ENCODE data around the gene DLEC1.
A peak's percentile ranks its signal among the peaks of the same experiment; 100 is the strongest.
"Not testable (repeated sequence)": the region's sequence is repeated elsewhere in the genome, so short reads cannot be mapped to it uniquely, and the experiment has no call there.

The DLEC1 gene

DNA sequence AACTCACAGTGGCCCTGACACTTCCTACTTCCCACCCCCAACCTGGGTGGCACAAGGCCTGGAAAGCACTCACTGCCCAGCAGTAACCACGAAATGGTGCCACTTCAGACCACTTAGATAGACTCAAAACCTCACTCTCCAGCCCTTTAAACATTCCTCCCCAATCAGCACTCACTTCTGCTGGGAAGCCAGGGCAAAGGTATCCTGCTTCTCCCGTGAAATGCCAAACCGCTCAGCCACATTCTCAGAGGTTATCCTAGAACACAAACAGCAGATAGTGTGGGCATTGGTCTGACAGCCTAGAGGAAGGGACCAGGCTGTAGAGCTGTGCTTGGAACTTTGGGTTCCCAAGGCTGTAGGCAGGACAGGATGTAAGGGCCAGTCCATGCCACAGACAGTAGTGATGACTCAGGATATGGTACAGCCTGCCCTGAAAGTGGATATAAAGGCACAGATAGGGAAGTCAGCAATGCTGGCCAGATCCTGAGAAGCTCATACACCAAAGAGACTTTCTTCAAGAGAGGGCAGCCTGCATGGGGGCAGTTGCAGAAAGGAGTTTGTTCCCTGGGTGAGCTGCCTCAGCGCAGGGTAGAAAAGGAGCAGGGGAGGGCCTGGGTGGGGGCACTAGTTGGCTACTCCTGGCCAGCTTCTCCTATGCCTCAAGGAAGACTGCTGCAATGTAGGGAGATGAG, 88.7 kb downstream of the DLEC1 start:
- DNase-seq = no peak

DNA sequence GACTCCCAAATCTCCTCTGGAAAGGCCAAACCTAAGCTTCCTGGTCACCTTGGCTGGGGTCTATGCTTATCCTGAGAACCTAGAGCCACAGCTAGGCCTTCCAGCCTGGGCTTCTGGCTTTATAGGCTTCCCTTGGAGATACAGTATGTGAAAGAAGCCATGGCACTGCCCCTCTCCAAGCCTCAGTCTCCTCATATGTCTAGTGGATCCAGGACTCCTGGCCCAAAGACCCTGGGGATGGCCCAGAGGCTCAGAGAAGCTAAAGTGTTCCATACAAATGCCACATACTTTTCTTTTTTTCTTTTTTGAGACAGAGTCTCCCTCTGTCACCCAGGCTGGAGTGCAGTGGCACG, 89.3 kb downstream of the DLEC1 start:
- DNase-seq = no peak

- no peak for DNase-seq
These were observed 90.0 kb downstream of the DLEC1 start for GRCh38 chr3:38129058-38129457.

GRCh38 chr3:38130631-38131065, 91.6 kb downstream of the DLEC1 start:
- DNase-seq = no peak

DNA sequence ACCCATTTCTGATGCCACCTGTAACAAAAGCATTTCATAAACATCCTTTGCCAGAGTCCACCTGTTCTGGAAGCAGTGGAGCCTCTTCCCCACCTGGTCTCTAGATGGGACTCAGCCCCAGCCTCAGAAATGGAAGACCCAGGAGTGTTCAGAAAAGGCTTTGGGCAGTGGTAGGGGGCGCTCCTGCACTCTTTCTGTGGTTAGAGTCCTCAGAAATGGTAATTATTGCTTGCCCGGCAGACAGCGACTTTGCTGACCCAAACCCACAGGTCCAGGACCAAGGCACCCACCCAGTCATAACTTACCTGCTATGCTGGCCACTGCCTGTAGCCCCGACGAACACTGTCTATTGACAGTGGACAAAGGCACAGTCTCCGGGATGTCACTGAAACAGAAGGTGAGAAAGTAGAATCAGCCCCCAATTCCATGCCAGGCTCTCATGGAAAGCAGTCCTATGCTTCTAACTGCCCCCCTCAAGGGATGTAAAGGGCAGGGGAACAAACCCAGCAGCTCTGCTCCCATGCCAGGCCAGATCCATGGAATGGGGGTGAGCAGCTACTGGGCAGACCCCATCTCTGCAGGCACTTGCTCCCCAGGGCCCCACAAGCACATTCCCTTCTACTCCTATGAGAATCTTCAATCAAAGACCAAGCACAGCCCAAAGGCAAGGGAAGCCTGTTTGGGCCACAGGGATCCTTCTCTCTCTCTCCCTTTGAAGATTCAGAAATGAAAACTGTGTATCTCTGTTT, 92.8 kb downstream of the DLEC1 start:
- DNase-seq = no peak

GRCh38 chr3:38133209-38133556, 94.2 kb downstream of the DLEC1 start:
- DNase-seq = no peak

GRCh38 chr3:38133557-38134405, 94.8 kb downstream of the DLEC1 start:
- no peak for DNase-seq

DNA sequence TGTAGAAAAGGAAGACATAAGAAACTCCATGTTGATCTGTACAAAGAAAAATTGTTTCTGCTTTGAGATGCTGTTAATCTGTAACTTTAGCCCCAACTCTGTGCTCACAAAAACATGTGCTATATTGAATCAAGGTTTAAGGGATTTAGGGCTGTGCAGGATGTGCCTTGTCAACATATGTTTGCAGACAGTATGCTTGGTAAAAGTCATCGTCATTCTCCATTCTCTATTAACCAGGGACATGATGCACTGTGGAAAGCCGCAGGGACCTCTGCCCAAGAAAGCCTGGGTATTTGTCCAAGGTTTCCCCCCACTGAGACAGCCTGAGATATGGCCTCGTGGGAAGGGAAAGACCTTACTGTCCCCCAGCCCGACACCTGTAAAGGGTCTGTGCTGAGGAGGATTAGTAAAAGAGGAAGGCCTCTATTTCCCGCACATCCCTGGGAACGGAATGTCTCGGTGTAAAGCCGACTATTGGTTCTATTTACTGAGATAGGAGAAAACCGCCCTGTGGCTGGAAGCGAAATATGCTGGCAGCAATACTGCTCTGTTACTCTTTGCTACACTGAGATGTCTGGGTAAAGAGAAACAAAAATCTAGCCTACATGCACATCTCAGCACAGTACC, 95.6 kb downstream of the DLEC1 start:
- DNase-seq = not testable (repeated sequence)

GRCh38 chr3:38135621-38136277, 96.7 kb downstream of the DLEC1 start:
- not testable (repeated sequence) for DNase-seq

GRCh38 chr3:38136393-38136776, 97.4 kb downstream of the DLEC1 start:
- DNase-seq = peak in 1 of 4 experiments; percentile 10

- peak; percentile 92 to 95 (median 94) for DNase-seq
These were observed 98.0 kb downstream of the DLEC1 start, which contains the start of gene ACAA1 for GRCh38 chr3:38136777-38137614. Gene ACAA1 (minus strand): TSS chr3:38137127. CDS start chr3:38137035, 92 bp downstream.

GRCh38 chr3:38137615-38138348, 98.8 kb downstream of the DLEC1 start:
- DNase-seq = no peak

GRCh38 chr3:38138349-38139190, 99.6 kb downstream of the DLEC1 start, which contains the start of gene MYD88:
Gene MYD88 (plus strand): TSS chr3:38138661. CDS start chr3:38138701, 40 bp downstream.
- peak; percentile 58 to 79 (median 72) for DNase-seq

DNA sequence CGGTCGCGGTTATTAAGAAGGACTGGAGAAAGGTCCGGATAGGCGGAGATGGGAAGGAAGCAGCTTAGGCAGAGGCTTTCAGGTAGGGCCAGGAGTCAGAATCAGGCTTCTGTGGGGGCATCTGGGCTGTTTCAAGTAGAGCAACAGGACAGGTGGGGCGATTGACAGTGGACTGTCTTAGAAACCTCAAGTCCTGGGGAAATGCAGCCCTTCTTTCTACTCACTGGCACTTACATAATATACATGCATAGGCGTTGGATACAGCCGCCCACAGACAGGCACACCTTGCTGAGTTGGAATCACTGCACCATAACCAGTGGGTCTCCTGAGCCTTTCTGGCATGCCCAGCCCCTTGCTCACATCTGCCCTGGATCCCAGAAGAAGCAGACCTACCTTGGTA, 100.2 kb downstream of the DLEC1 start:
- DNase-seq = no peak

GRCh38 chr3:38139652-38140051, 100.6 kb downstream of the DLEC1 start:
- no peak for DNase-seq

DNA sequence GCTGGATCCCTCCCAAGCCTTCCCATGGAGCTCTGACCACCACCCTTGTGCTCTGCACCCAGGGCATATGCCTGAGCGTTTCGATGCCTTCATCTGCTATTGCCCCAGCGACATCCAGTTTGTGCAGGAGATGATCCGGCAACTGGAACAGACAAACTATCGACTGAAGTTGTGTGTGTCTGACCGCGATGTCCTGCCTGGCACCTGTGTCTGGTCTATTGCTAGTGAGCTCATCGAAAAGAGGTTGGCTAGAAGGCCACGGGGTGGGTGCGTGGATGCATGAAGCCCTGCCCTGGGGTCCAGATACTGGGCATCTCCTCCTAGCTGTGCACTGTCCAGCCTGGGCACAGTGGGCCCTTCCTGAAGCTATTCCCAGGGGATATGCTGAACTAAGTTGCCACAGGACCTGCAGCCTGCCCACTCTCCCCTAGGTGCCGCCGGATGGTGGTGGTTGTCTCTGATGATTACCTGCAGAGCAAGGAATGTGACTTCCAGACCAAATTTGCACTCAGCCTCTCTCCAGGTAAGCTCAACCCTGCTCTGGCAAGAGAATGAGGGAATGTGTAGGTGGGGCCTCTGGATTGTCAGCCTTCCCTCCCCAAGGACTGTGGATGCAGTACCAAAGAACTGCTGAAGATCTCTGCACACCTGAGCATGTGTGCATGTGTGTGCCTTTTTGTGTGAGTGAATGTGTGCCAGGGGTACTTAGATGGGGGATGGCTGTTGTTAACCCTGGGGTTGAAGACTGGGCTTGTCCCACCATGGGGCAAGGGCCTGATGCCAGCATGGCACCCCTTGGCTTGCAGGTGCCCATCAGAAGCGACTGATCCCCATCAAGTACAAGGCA, 101.5 kb downstream of the DLEC1 start:
- no peak for DNase-seq

DNA sequence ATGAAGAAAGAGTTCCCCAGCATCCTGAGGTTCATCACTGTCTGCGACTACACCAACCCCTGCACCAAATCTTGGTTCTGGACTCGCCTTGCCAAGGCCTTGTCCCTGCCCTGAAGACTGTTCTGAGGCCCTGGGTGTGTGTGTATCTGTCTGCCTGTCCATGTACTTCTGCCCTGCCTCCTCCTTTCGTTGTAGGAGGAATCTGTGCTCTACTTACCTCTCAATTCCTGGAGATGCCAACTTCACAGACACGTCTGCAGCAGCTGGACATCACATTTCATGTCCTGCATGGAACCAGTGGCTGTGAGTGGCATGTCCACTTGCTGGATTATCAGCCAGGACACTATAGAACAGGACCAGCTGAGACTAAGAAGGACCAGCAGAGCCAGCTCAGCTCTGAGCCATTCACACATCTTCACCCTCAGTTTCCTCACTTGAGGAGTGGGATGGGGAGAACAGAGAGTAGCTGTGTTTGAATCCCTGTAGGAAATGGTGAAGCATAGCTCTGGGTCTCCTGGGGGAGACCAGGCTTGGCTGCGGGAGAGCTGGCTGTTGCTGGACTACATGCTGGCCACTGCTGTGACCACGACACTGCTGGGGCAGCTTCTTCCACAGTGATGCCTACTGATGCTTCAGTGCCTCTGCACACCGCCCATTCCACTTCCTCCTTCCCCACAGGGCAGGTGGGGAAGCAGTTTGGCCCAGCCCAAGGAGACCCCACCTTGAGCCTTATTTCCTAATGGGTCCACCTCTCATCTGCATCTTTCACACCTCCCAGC, 102.4 kb downstream of the DLEC1 start:
- DNase-seq = no peak

- DNase-seq = no peak
These were observed 102.9 kb downstream of the DLEC1 start for GRCh38 chr3:38141952-38142273.
